ENCODE measurements around the gene HHAT.

GRCh38 chr1:210373628-210373877, 44.9 kb downstream of the HHAT start:
- TF ChIP-seq, protein P1, sequence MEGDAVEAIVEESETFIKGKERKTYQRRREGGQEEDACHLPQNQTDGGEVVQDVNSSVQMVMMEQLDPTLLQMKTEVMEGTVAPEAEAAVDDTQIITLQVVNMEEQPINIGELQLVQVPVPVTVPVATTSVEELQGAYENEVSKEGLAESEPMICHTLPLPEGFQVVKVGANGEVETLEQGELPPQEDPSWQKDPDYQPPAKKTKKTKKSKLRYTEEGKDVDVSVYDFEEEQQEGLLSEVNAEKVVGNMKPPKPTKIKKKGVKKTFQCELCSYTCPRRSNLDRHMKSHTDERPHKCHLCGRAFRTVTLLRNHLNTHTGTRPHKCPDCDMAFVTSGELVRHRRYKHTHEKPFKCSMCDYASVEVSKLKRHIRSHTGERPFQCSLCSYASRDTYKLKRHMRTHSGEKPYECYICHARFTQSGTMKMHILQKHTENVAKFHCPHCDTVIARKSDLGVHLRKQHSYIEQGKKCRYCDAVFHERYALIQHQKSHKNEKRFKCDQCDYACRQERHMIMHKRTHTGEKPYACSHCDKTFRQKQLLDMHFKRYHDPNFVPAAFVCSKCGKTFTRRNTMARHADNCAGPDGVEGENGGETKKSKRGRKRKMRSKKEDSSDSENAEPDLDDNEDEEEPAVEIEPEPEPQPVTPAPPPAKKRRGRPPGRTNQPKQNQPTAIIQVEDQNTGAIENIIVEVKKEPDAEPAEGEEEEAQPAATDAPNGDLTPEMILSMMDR (IDR thresholded peaks at IDR 0.05): no peak
- TF ChIP-seq POLR2A (IDR thresholded peaks at IDR 0.05): no peak

Measured in testis (tissue), 2 donors.